AG04449 (cell line): ENCODE measurements around the gene RETREG1.

Experiments
- CTCF ChIA-PET: fragments of 350-600 bp; formaldehyde crosslinking; extraction: SDS; loops from one replicate; lab custom pipeline; 2021; ENCODE audit warnings: antibody characterized with exemption; lab: Yijun Ruan, JAX
- POLR2A ChIA-PET: fragments of 400-600, 350-600 bp; formaldehyde crosslinking; extraction: SDS; loops from one replicate; lab custom pipeline; 2020; ENCODE audit warnings: antibody characterized with exemption, inconsistent platforms; lab: Yijun Ruan, JAX
- DNase-seq: peaks from one replicate; pipeline ENCODE4 v3.0.0-alpha.2; 2010; ENCODE audit warnings: low read depth, low spot score
- H3K4me3 ChIP-seq: 2 replicates; pipeline ENCODE4 v1.5.1; 2011; ENCODE audit warnings: low read depth, mild to moderate bottlenecking, control low read depth, low read length
- TF ChIP-seq, protein P1 (sequence below): IDR thresholded peaks from one replicate; pipeline ENCODE4 v1.5.1; 2011; ENCODE audit warnings: mild to moderate bottlenecking, moderate library complexity, low read length, control low read depth, inconsistent platforms; ENCODE audit not compliant: insufficient read depth; ENCODE audit errors: missing control alignments

The RETREG1 gene

DNA sequence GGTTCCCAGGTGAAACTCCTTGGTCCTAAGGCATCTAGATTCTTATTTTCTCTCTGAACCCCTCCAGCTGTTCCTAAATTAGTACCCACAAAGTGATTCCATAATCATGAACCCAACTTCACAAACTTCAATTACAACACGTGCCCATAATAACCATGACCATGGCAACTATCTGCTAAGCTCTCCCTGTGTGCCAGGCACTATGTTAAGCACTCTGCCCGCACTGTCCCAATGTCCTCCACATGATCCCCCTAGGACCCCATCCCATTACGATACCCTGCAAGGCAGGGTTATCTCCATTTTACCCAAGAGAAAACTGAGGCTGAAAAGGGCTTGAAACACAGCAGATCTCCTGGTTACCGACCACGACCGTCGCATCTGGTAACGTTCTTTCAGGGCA lies 125.9 kb downstream of the RETREG1 start:
- POLR2A ChIA-PET: no interaction called here
- DNase-seq: no peak
- no peak overlapping the region for H3K4me3 ChIP-seq
- CTCF ChIA-PET: interaction anchor here (0.9 to 7.6 kb wide), 19 partner anchors 8 to 713 kb away, joined by 3 to 254 read pairs (median 7); no protein-coding TSS in a partner anchor
- TF ChIP-seq, protein P1, sequence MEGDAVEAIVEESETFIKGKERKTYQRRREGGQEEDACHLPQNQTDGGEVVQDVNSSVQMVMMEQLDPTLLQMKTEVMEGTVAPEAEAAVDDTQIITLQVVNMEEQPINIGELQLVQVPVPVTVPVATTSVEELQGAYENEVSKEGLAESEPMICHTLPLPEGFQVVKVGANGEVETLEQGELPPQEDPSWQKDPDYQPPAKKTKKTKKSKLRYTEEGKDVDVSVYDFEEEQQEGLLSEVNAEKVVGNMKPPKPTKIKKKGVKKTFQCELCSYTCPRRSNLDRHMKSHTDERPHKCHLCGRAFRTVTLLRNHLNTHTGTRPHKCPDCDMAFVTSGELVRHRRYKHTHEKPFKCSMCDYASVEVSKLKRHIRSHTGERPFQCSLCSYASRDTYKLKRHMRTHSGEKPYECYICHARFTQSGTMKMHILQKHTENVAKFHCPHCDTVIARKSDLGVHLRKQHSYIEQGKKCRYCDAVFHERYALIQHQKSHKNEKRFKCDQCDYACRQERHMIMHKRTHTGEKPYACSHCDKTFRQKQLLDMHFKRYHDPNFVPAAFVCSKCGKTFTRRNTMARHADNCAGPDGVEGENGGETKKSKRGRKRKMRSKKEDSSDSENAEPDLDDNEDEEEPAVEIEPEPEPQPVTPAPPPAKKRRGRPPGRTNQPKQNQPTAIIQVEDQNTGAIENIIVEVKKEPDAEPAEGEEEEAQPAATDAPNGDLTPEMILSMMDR: no peak

DNA sequence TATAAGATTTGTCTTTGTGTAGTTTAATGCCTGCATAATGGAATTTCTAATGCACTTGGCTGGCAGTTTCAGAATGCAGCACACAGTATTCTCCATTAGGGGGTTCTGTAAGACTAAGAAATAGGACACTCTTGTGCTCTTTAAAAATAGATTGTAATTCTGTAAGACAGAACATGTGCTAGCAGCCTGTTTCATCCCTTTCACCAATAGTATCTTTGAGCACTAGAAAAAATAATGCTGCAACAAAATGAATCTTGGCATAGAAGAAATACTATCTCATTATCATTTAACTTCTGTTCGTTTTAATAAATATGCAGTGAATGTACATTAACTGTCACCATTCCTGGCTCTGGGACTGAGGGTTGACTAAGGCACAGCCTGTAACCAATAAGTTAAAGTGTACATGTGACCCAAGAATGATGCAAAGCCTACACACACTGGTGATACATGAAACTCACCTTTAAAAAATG lies 127.4 kb downstream of the RETREG1 start:
- TF ChIP-seq, protein P1: peak; percentile 60
- DNase-seq: peak; percentile 14
- no peak overlapping the region for H3K4me3 ChIP-seq
- ChIA-PET CTCF (interaction anchor here (0.6 to 7.6 kb wide), 27 partner anchors 8 to 715 kb away, joined by 3 to 254 read pairs (median 5); no protein-coding TSS in a partner anchor), POLR2A (no interaction called here)

DNA sequence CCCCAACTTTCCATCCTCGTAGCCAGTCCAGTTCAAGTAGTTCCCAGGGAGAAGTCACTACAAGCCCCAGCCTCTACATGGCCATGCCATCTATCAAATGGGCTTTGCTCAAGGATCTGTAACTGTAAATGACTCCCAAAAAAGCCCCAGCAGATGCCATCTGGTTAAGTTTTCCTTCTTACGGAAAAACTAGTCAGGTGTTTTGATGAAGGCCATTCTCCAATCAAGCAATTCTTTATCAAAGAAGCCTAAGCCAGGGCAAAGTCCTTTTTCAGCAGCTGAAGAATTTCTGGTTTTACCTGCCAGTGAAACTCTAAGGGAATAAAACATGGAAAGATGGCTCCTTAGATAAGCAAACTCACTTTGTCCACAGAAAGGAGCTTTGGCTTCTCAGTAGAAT lies 129.3 kb downstream of the RETREG1 start:
- no peak for DNase-seq
- CTCF ChIA-PET: interaction anchor here (0.9 to 7.6 kb wide), 7 partner anchors 9 to 716 kb away, joined by 3 to 254 read pairs (median 4); no protein-coding TSS in a partner anchor
- POLR2A ChIA-PET: no interaction called here
- no peak overlapping the region for H3K4me3 ChIP-seq
- TF ChIP-seq, protein P1: no peak

DNA sequence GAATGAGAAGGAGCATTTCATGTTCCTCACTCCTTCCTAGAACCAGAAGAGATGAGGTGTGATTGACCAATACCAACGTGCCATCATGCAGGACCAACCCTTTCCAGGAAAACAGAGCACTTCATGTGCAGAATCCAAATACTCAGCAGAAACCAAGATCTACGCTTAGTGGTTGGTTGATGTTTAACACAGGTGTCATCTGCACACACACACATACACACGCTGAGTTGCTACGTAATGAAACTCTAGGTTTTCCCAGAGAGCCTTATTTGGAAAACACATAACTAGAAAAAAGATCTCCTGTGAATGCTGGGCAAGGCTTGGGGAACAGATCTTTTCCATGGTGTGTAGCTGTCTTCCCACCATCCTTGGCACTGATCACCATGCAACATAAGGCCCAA lies 130.1 kb downstream of the RETREG1 start:
- TF ChIP-seq, protein P1: no peak
- no peak overlapping the region for H3K4me3 ChIP-seq
- DNase-seq: no peak
- CTCF ChIA-PET: interaction anchor here (0.9 to 7.6 kb wide), 5 partner anchors 8 to 717 kb away, joined by 3 to 254 read pairs (median 4); no protein-coding TSS in a partner anchor
- POLR2A ChIA-PET: no interaction called here

DNA sequence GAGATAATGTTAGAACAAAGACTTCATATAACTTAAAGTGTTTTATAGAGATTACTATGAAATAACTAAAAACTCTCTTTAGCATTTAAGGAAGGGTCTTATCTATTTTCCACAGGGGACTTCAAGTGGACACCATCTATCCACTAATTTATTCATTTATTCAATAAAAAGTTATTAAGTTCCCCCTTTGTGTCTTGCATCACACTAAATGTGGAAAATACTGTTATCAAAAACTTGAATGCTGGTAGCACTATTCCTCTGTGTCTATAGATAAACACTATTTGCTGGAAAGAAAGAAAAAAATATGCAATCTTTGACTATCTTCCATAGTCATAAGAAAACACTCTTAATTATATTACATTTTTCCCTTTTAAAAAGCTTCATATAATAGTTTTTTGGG lies 131.1 kb downstream of the RETREG1 start:
- POLR2A ChIA-PET: no interaction called here

DNA sequence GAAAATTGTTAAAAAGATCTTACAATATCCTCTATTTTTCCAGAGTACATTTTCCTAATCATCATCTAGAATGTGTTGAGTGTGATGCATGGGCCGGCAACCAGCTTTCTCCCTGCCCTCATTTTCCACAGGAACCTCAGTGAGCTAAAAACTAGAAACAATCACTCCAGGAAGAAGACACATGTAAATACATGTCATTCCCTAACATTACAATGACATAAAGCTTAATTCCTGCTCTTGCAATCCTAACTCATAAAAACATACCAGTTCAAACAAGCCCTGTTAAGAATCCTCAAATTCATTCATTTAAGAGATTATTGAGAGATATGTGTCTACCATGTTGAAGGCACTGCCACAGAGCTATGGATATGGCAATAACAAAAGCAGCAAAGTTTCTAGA lies 132.7 kb downstream of the RETREG1 start:
- ChIA-PET CTCF (interaction anchor here (0.6 to 6.2 kb wide), 8 partner anchors 9 to 707 kb away, joined by 3 to 72 read pairs (median 4); no protein-coding TSS in a partner anchor), POLR2A (no interaction called here)
- TF ChIP-seq, protein P1: no peak
- no peak overlapping the region for H3K4me3 ChIP-seq
- DNase-seq: no peak

More for the DNA sequence above, 131.1 kb downstream of the RETREG1 start:
- no peak for DNase-seq
- CTCF ChIA-PET: interaction anchor here (1.4 to 7.6 kb wide), 3 partner anchors 13 to 64 kb away, joined by 3 to 254 read pairs (median 72); no protein-coding TSS in a partner anchor
- TF ChIP-seq, protein P1: no peak
- H3K4me3 ChIP-seq: no peak overlapping the region
